Nephron progenitor cell (in vitro differentiated cells): ENCODE data around the gene QARS1.

Source experiments
- DNase-seq: peaks from one replicate; pipeline ENCODE4 v3.0.0; 2021
- H3K27ac Mint-ChIP-seq: 2 replicates; pipeline ENCODE4 v1.8.0; 2021; ENCODE audit warnings: mild to moderate bottlenecking, moderate library complexity, mixed read lengths
- H3K27me3 Mint-ChIP-seq: 2 replicates; pipeline ENCODE4 v1.8.0; 2021; ENCODE audit warnings: mild to moderate bottlenecking, low read depth, mixed read lengths; ENCODE audit not compliant: poor library complexity
- H3K36me3 Mint-ChIP-seq: 2 replicates; pipeline ENCODE4 v1.8.0; 2021; ENCODE audit warnings: low read depth, mixed read lengths
- H3K4me1 Mint-ChIP-seq: 2 replicates; pipeline ENCODE4 v1.8.0; 2021; ENCODE audit warnings: mixed read lengths
- H3K4me3 Mint-ChIP-seq: 2 replicates; pipeline ENCODE4 v1.8.0; 2021; ENCODE audit warnings: mild to moderate bottlenecking, moderate library complexity, mixed read lengths
- H3K9me3 Mint-ChIP-seq: 2 replicates; pipeline ENCODE4 v1.8.0; 2021; ENCODE audit warnings: mild to moderate bottlenecking, moderate library complexity, mixed read lengths
- TF ChIP-seq, protein P1 (sequence below): fragments of 200-600 bp; sonication (generic); IDR thresholded peaks from 2 replicates; pipeline ENCODE4 v1.5.0; 2021; ENCODE audit warnings: antibody characterized with exemption

QARS1 gene

DNA sequence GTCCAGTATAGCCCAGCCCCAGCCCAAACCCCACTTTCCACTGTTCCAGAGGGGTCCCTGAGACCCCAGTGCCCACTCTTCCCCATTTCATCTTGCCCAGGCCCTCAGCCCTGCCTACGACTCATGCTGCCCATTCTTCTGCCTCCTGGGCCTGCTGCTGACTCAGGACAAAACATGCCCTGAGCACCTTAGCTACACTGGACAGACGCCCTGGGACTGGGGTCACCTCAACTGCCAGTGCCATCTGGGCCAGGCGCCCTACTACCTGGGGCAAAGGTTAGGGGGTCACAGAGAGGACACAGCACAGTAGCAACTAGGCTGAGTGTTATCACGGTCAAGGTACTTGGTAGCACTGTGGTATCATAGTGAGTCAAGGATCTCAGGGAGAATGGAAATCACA is 30.9 kb upstream of the QARS1 start:
- DNase-seq: no peak
- Mint-ChIP-seq H3K9me3 (peaks cover 5% of the 10 kb centered on the region), H3K36me3 (no peaks in the 10 kb centered on the region), H3K4me3 (peak overlapping the region; percentile 90), H3K27ac (no peak overlapping the region), H3K27me3 (peaks cover 10% of the 10 kb centered on the region), H3K4me1 (peaks cover 47% of the 10 kb centered on the region)
- TF ChIP-seq, protein P1, sequence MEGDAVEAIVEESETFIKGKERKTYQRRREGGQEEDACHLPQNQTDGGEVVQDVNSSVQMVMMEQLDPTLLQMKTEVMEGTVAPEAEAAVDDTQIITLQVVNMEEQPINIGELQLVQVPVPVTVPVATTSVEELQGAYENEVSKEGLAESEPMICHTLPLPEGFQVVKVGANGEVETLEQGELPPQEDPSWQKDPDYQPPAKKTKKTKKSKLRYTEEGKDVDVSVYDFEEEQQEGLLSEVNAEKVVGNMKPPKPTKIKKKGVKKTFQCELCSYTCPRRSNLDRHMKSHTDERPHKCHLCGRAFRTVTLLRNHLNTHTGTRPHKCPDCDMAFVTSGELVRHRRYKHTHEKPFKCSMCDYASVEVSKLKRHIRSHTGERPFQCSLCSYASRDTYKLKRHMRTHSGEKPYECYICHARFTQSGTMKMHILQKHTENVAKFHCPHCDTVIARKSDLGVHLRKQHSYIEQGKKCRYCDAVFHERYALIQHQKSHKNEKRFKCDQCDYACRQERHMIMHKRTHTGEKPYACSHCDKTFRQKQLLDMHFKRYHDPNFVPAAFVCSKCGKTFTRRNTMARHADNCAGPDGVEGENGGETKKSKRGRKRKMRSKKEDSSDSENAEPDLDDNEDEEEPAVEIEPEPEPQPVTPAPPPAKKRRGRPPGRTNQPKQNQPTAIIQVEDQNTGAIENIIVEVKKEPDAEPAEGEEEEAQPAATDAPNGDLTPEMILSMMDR: no peak

DNA sequence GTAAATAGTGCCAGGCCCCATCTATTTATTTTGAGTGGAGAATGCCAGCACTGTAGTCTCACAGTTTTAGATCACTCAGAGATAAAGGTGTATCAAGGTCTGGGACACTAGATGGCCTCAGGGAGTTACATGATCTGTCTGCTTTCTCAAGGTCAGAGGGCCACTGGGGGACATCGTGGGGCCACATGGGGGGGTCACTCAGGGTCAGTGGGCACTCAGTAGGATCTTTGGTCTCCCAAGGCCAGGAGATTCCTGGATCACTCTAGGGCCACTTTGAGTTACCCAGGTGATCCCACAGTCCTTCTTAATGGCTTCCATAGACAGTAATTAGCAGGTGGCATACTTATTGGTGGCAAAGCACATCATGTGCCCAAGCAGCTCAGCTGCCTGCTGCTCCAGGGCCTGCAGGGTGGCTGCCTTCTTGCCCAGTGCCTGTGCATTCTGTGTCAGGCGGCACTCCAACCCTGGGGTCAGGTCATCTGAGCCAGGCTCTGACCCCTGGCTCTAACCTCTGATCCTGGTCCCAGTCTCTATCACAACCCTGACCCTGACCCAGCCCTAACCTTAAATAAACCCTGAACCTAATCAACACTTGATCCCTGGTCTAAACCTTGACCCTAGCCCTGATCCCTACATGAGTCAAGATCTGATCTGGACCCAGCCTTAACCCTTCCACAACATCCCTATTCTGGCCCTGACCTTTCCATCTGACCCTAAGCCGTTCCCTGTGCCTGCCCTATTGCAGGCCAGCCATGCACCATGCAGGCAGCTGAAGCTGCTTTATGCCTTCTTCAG is 30.1 kb upstream of the QARS1 start:
- Mint-ChIP-seq H3K4me1 (peaks cover 44% of the 10 kb centered on the region), H3K27ac (peak overlapping the region; percentile 10), H3K4me3 (peak overlapping the region; percentile 90), H3K27me3 (peaks cover 5% of the 10 kb centered on the region), H3K9me3 (no peaks in the 10 kb centered on the region), H3K36me3 (no peaks in the 10 kb centered on the region)
- TF ChIP-seq, protein P1: no peak
- no peak for DNase-seq

DNA sequence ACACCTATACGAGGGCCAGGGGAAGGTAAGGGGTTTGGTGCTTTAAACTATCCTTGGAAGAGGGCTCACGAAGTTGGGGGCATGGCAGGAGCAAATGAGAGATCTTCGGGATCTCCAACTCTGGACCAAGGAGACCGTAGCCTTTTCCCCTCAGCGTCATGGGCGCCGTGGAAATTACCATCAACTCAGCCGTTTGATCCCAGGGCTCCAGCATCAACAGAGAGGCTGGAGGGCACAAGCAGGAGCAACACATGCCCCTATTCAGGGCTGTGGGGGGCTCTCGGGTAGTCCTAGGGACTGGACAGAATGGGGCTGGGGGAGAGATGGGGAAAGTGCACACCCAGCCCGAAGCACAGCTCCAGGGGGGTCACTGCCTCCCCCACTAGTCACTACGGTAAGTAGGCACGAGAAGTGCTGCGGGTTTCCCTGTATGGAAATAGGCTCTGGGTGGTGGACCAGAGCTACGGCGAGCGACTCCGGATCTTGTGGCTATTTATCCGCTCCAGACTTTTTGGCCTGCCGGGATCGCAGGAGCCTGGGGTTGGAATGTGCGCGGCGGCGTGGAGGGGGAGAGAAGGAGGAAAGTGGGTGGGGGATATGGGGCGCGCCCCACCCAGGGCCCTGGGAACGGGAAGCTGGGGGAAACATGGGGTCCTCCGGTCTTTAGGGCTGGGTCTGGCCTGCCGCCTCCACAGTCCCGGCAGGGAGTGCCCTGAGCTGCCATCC is 28.8 kb upstream of the QARS1 start:
- no peaks in the 10 kb centered on the region for H3K9me3 Mint-ChIP-seq
- no peaks in the 10 kb centered on the region for H3K36me3 Mint-ChIP-seq
- TF ChIP-seq, protein P1: no peak
- H3K4me3 Mint-ChIP-seq: peak overlapping the region; percentile 90
- H3K27me3 Mint-ChIP-seq: peaks cover 5% of the 10 kb centered on the region
- DNase-seq: peak; percentile 87
- peak overlapping the region; percentile 92 for H3K27ac Mint-ChIP-seq
- peaks cover 51% of the 10 kb centered on the region for H3K4me1 Mint-ChIP-seq

DNA sequence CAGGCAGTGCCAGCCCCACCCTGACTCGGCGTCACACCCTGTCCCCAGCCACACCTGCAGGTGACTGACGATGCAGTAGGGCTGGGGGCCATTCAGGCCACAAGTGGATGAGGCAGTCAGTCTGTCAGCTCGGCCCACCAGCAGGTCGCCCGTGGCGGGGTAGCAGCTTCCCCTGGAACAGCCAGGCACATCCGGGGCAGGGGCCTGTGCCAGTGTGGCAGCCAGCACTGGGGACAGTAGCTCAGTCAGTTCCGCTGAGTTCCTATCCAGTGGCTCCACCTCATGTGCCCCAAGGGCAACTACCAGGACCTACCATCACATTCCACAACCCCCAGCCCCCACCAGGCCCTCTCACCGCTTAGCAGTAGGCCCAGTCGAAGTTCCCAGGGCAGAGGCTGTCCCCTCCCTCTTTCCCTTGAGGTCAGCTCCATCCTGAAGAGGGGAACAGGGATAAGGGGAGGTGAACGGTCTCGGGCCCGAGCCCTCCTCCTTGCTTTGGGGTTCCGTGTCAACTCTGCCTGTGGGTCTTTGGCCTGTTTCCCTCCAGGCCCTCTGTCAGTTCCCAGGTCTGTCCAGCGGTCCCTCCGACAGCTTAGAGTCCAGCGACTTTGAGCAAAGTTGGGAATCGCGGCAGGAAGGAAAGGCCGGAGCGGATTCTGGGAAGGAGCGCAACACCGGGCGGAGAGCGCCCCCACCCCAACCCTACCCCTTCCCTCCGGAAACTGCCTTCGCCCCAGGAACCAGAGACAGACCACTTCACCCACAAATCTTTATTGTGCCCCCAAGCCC is 28.1 kb upstream of the QARS1 start, which contains the start of gene LAMB2:
Gene LAMB2 (minus strand): TSS at position 614 of the 789 bp plus-strand sequence. CDS start 183 bp downstream, at position 431.
- no peaks in the 10 kb centered on the region for H3K36me3 Mint-ChIP-seq
- no peaks in the 10 kb centered on the region for H3K9me3 Mint-ChIP-seq
- H3K27me3 Mint-ChIP-seq: peaks cover 1% of the 10 kb centered on the region
- H3K4me1 Mint-ChIP-seq: peaks cover 51% of the 10 kb centered on the region
- peak; percentile 85 for DNase-seq
- TF ChIP-seq, protein P1: no peak
- peak within 1 kb of the TSS; percentile 90 for H3K4me3 Mint-ChIP-seq
- H3K27ac Mint-ChIP-seq: peak within 1 kb of the TSS; percentile 92

DNA sequence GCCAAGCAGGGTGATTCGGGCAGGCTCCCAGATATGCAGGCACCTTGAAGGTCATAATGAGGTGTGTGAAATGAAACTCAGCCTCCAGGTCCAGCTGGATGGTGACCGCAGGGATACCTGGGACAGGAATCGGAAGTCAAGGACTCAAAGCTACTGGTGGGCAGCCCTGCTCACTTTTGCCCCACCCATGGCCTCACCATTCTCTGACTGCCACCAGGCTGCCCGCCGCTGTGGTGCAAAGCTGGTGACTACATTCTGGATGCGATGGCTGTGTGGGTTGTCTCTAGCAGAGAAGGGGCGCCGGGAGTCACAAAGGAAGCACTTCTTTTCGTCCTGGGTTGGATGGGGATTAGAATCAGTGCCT is 27.5 kb upstream of the QARS1 start:
- H3K27me3 Mint-ChIP-seq: no peaks in the 10 kb centered on the region
- no peak overlapping the region for H3K27ac Mint-ChIP-seq
- TF ChIP-seq, protein P1: no peak
- no peak for DNase-seq
- no peaks in the 10 kb centered on the region for H3K9me3 Mint-ChIP-seq
- peaks cover 51% of the 10 kb centered on the region for H3K4me1 Mint-ChIP-seq
- no peaks in the 10 kb centered on the region for H3K36me3 Mint-ChIP-seq
- peak overlapping the region; percentile 90 for H3K4me3 Mint-ChIP-seq
